ENCODE results near the gene WASF3.

Gene WASF3

GRCh38 chr13:26682606-26683005 lies 125.1 kb downstream of the WASF3 start:
- H3K9me3 ChIP-seq, result no peaks in the 10 kb centered on the region
- no peak overlapping the region for H3K27ac ChIP-seq
- no peak overlapping the region for H3K4me2 ChIP-seq
- TF ChIP-seq Cebpa-rat (IDR thresholded peaks at IDR 0.05), result no peak
- no peaks in the 10 kb centered on the region for H3K27me3 ChIP-seq
- no peaks in the 10 kb centered on the region for H4K20me1 ChIP-seq
- no peak overlapping the region for H3K4me3 ChIP-seq
- H3K4me1 ChIP-seq, result peaks cover 12% of the 10 kb centered on the region
- H3K36me3 ChIP-seq, result no peaks in the 10 kb centered on the region
- H3K9ac ChIP-seq, result no peak overlapping the region

GRCh38 chr13:26685606-26686005 lies 128.1 kb downstream of the WASF3 start:
- Histone ChIP-seq H3K9ac (no peak overlapping the region), H3K9me3 (peaks cover 15% of the 10 kb centered on the region), H3K4me2 (no peak overlapping the region), H3K4me1 (peaks cover 12% of the 10 kb centered on the region), H3K27ac (no peak overlapping the region), H3K4me3 (no peak overlapping the region), H3K27me3 (no peaks in the 10 kb centered on the region), H4K20me1 (no peaks in the 10 kb centered on the region), H3K36me3 (no peaks in the 10 kb centered on the region)
- TF ChIP-seq Cebpa-rat (IDR thresholded peaks at IDR 0.05), result no peak

GRCh38 chr13:26686285-26686684 lies 128.8 kb downstream of the WASF3 start:
- H3K9ac ChIP-seq, result no peak overlapping the region
- peaks cover 21% of the 10 kb centered on the region for H3K9me3 ChIP-seq
- H3K27me3 ChIP-seq, result no peaks in the 10 kb centered on the region
- peaks cover 12% of the 10 kb centered on the region for H3K4me1 ChIP-seq
- TF ChIP-seq Cebpa-rat (IDR thresholded peaks at IDR 0.05), result no peak
- H3K4me3 ChIP-seq, result no peak overlapping the region
- H3K36me3 ChIP-seq, result no peaks in the 10 kb centered on the region
- no peak overlapping the region for H3K27ac ChIP-seq
- peak overlapping the region; percentile 41; the same call in 1 of the 2 replicates for H3K4me2 ChIP-seq
- H4K20me1 ChIP-seq, result no peaks in the 10 kb centered on the region

DNA sequence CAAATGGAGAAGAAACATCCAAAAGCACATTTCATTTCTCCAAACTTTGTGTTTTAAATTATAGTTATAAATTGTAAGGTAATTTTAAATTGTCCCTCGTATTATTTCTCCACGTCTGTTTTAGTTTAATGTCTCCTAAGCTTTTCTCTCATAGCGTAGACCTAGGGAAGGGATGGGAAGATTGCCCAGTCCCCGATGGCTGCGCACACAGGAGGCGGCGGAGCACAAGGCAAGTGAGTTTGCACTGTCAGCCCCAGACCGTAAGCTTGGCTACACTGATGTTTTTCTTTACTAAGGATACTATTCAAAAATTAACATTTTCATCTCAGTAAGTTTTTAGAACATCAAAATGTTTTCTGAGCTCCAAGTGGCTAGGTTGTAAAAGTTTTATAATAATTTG lies 130.8 kb downstream of the WASF3 start:
- no peak for TF ChIP-seq Cebpa-rat (IDR thresholded peaks at IDR 0.05)
- no peak overlapping the region for H3K4me3 ChIP-seq
- H3K9ac ChIP-seq, result no peak overlapping the region
- H3K36me3 ChIP-seq, result no peaks in the 10 kb centered on the region
- no peak overlapping the region for H3K4me2 ChIP-seq
- no peak overlapping the region for H3K27ac ChIP-seq
- peaks cover 12% of the 10 kb centered on the region for H3K4me1 ChIP-seq
- H4K20me1 ChIP-seq, result no peaks in the 10 kb centered on the region
- peaks cover 26% of the 10 kb centered on the region for H3K9me3 ChIP-seq
- no peaks in the 10 kb centered on the region for H3K27me3 ChIP-seq

GRCh38 chr13:26688980-26689379 lies 131.5 kb downstream of the WASF3 start:
- Histone ChIP-seq H4K20me1 (no peaks in the 10 kb centered on the region), H3K27ac (no peak overlapping the region), H3K9ac (no peak overlapping the region), H3K9me3 (peaks cover 26% of the 10 kb centered on the region), H3K4me1 (peaks cover 12% of the 10 kb centered on the region), H3K36me3 (no peaks in the 10 kb centered on the region), H3K27me3 (no peaks in the 10 kb centered on the region), H3K4me2 (no peak overlapping the region), H3K4me3 (no peak overlapping the region)
- TF ChIP-seq Cebpa-rat (IDR thresholded peaks at IDR 0.05), result no peak

GRCh38 chr13:26693749-26694463 lies 136.4 kb downstream of the WASF3 start:
- TF ChIP-seq Cebpa-rat (IDR thresholded peaks at IDR 0.05), result no peak
- Histone ChIP-seq H3K27ac (no peak overlapping the region), H3K4me1 (peaks cover 37% of the 10 kb centered on the region), H3K9me3 (peaks cover 26% of the 10 kb centered on the region), H3K4me3 (no peak overlapping the region), H3K36me3 (no peaks in the 10 kb centered on the region), H3K27me3 (no peaks in the 10 kb centered on the region), H3K4me2 (no peak overlapping the region), H4K20me1 (peaks cover 24% of the 10 kb centered on the region), H3K9ac (no peak overlapping the region)

DNA sequence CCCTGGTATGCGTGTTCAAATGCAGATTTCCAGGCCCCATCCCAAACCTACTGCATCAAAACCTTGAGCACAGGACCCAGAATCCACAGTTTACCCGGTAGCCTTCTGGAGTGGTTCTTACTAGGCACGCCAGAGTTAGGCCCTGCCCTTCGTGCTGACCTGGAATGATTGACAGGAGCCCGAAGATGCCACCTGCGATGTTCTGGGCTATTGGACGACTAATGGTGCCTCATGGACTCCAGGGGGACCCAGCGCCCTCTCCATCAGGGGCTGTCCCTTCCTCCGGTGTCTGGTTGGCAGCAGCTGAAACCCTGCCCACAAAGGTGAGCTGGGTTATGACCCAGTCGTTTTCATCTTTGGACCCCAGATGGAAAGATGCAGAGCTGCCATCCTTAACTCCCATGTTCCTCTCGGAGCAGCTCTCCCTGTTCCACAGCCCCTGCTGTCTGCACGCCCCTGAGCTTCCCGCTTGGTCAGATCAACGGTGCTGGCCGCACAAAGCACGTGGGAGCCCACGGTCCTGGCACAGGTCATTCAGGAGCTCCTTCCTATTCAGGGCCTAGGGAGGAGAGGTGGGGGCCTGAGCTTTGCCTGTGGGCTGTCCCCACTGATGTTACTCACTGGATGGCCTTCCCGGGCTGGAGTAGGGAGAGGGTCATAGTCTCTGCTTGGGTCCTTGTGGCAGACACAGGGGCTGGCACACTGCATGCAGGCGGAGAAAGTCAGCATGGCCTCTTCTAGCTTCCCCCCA lies 137.3 kb downstream of the WASF3 start:
- TF ChIP-seq Cebpa-rat (IDR thresholded peaks at IDR 0.05), result no peak
- peaks cover 24% of the 10 kb centered on the region for H4K20me1 ChIP-seq
- no peak overlapping the region for H3K4me3 ChIP-seq
- H3K9ac ChIP-seq, result no peak overlapping the region
- peaks cover 37% of the 10 kb centered on the region for H3K4me1 ChIP-seq
- H3K4me2 ChIP-seq, result peak overlapping the region; percentile 86
- peaks cover 20% of the 10 kb centered on the region for H3K9me3 ChIP-seq
- H3K36me3 ChIP-seq, result no peaks in the 10 kb centered on the region
- H3K27ac ChIP-seq, result no peak overlapping the region
- no peaks in the 10 kb centered on the region for H3K27me3 ChIP-seq

DNA sequence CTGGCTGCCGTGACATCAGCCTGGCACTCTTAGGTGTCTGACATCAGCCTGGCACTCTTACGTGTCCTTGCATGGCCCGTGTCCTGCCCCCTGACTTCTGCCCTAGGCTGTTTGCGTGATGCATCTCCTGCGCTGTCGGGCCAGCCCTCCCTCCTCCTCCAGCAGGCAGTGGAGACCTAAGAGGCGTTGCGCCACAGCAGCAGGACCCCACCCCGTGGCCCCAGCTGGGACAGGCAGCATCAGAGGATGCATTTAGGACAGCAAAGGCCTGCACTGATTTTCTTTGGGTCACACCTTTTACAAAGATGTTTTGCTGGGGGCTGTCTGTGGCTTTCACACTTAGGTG lies 137.8 kb downstream of the WASF3 start:
- H3K4me1 ChIP-seq, result peaks cover 37% of the 10 kb centered on the region
- H3K9ac ChIP-seq, result peak overlapping the region; percentile 11; the same call in 1 of the 2 replicates
- H3K27ac ChIP-seq, result no peak overlapping the region
- H3K4me3 ChIP-seq, result peak overlapping the region; percentile 36
- TF ChIP-seq Cebpa-rat (IDR thresholded peaks at IDR 0.05), result 0 out of 2 replicates have a peak, but pooled peaks have one; percentile 24
- H4K20me1 ChIP-seq, result peaks cover 24% of the 10 kb centered on the region
- H3K4me2 ChIP-seq, result peak overlapping the region; percentile 86
- H3K9me3 ChIP-seq, result peaks cover 14% of the 10 kb centered on the region
- no peaks in the 10 kb centered on the region for H3K27me3 ChIP-seq
- H3K36me3 ChIP-seq, result no peaks in the 10 kb centered on the region

GRCh38 chr13:26695891-26696311 lies 138.4 kb downstream of the WASF3 start:
- Histone ChIP-seq H3K4me3 (peak overlapping the region; percentile 36), H3K9me3 (peaks cover 9% of the 10 kb centered on the region), H3K9ac (peak overlapping the region; percentile 11; the same call in 1 of the 2 replicates), H3K4me1 (peaks cover 37% of the 10 kb centered on the region), H4K20me1 (peaks cover 24% of the 10 kb centered on the region), H3K27me3 (no peaks in the 10 kb centered on the region), H3K4me2 (peak overlapping the region; percentile 86), H3K36me3 (no peaks in the 10 kb centered on the region), H3K27ac (no peak overlapping the region; the same call in 1 of the 2 replicates)
- no peak for TF ChIP-seq Cebpa-rat (IDR thresholded peaks at IDR 0.05)

Measured in BLaER1 (cell line).